Large intestine (tissue), 3 donors: Measurements from ENCODE around the gene KBTBD2. TPM values are rescaled to one million over a fixed set of nuclear protein-coding genes. Genes with fewer than 3 reads are reported as not detected.
"Not testable (repeated sequence)": the region's sequence is repeated elsewhere in the genome, so short reads cannot be mapped to it uniquely, and the experiment has no call there.

ENCODE experiments used
- DNase-seq, 2 donors: peaks; one replicate each; pipeline versions ENCODE4 v3.0.0 to v3.0.0-alpha.2; 2013
- H3K27ac ChIP-seq: one replicate; pipeline ENCODE4 v1.5.1; 2013; ENCODE audit warnings: low read length
- H3K27me3 ChIP-seq: 2 replicates; pipeline ENCODE4 v1.6.1; 2013; ENCODE audit warnings: low read length; ENCODE audit not compliant: control insufficient read depth, insufficient read depth
- H3K36me3 ChIP-seq: 2 replicates; pipeline ENCODE4 v1.6.1; 2013; ENCODE audit warnings: low read length; ENCODE audit not compliant: control insufficient read depth, insufficient read depth
- H3K4me1 ChIP-seq: one replicate; pipeline ENCODE4 v1.6.1; 2013; ENCODE audit warnings: low read length; ENCODE audit not compliant: control insufficient read depth, insufficient read depth
- H3K4me3 ChIP-seq: one replicate; pipeline ENCODE4 v1.5.1; 2013; ENCODE audit warnings: low read length
- H3K9me3 ChIP-seq: one replicate; pipeline ENCODE4 v1.6.1; 2013; ENCODE audit warnings: mild to moderate bottlenecking, low read depth, low read length, moderate library complexity; ENCODE audit not compliant: control insufficient read depth
- WGBS: methylation state at CpG from one replicate; pipeline ENCODE4 v1.1.5; 2013; ENCODE audit warnings: low lambda C conversion rate; ENCODE audit not compliant: insufficient coverage; 5-methylcytosine and 5-hydroxymethylcytosine counted together
- polyA plus RNA-seq: library from polyadenylated mRNA; unstranded; fragments of 120-200 nt; gene quantifications from one replicate; pipeline ENCODE4 v1.2.1, GENCODE V29; 2013

Gene KBTBD2
- polyA plus RNA-seq, 1 donor, result 46.5 TPM

DNA sequence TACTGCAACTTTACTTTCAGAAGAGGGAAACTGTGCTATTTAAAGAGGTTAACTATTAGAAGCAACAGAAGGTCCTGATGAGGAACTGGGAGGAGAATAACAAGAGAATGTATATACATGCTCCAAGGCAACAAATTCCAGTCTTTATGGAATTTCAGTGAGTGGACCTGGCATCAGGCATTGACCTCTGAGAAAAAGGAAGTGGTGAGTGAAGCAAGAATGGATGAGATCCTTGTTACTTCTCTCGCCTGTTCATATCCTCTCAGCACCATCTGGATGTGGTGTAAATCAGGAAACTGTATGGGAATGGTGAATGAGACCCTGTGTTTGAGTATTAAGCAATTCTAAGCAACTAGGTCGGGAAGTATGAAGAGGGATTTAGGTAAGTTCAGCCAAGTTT, 30.3 kb upstream of the KBTBD2 start:
- no peak for DNase-seq
- no CpG with 5 or more reads among the region's 2 CpGs for WGBS
- no peaks in the 10 kb centered on the region for H3K27me3 ChIP-seq
- H3K9me3 ChIP-seq, result no peaks in the 10 kb centered on the region
- H3K27ac ChIP-seq, result no peak overlapping the region
- H3K36me3 ChIP-seq, result peaks cover 38% of the 10 kb centered on the region
- no peak overlapping the region for H3K4me3 ChIP-seq
- H3K4me1 ChIP-seq, result no peaks in the 10 kb centered on the region

DNA sequence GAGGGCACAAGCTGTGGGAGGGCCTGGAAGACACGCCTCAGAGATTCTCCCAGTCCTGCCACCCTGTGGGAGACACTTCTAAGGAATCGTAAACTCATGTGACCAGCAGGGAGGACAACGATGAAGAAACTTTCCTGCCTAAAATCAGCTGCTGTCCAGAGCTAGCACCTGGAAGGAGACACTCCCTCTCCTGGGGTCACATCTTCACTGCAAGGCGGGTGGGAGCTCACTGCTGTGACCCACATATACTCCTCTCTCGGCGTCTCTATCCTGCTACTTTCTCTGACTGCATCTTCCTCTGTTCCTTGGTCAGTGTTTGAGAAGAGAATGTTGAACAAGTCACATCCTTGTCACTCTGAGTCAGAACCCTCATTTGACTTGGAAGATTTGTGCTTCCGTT, 25.4 kb upstream of the KBTBD2 start:
- H3K27ac ChIP-seq, DNase-seq, H3K9me3 ChIP-seq, H3K27me3 ChIP-seq, H3K4me1 ChIP-seq, H3K4me3 ChIP-seq: not testable (repeated sequence)
- WGBS, result no CpG with 5 or more reads among the region's 7 CpGs
- H3K36me3 ChIP-seq, result peaks cover 59% of the 10 kb centered on the region

DNA sequence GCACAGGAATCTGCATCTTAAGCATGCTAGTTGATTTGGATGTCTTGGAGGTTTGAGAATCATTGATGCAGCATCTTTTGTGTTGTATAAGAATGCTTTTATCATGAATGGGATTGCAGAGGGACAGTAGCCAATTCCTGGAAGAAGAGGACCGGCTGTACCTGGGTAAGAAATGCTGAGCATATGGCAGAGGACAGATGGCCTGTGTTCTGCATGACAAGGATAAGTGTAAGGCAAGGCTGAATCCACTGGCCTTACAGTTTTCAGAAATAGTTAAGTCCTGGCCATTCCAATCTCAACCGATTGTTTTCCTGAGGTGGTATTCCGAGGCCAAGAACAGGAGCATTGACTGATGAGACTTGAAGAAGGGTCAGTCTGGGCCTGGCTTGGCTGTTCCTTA, 24.4 kb upstream of the KBTBD2 start:
- DNase-seq, result no peak
- WGBS, result no CpG with 5 or more reads among the region's 3 CpGs
- H3K36me3 ChIP-seq, result peaks cover 50% of the 10 kb centered on the region
- H3K4me1 ChIP-seq, result no peaks in the 10 kb centered on the region
- no peaks in the 10 kb centered on the region for H3K27me3 ChIP-seq
- H3K4me3 ChIP-seq, result no peak overlapping the region
- no peak overlapping the region for H3K27ac ChIP-seq
- H3K9me3 ChIP-seq, result no peaks in the 10 kb centered on the region

DNA sequence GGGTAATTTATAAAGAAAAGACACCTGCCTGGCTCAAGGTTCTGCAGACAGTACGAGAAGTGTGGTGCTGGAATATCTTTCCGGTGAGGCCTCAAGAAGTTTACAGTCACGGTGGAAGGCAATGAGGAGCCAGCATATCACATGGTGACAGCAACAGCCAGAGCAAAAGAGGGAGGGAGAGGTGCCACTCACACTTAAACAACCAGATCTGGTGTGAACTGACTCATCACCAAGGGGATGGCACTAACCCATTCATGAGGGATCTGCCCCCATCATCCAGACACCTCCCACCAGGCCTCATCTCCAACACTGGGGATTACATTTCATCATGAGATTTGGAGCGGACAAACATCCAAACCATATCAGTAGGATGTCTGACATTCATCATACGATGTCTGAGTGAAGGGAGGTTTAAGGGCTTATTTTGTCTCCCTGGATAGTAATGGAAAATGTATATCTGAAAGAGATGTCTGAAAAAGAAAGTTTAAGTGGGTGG, 23.5 kb upstream of the KBTBD2 start:
- whole genome bisulfite sequencing, result no CpG with 5 or more reads among the region's 5 CpGs
- Histone ChIP-seq H3K9me3 (no peaks in the 10 kb centered on the region), H3K4me3 (no peak overlapping the region), H3K27ac (no peak overlapping the region), H3K27me3 (no peaks in the 10 kb centered on the region), H3K36me3 (peaks cover 44% of the 10 kb centered on the region), H3K4me1 (no peaks in the 10 kb centered on the region)
- no peak for DNase-seq

DNA sequence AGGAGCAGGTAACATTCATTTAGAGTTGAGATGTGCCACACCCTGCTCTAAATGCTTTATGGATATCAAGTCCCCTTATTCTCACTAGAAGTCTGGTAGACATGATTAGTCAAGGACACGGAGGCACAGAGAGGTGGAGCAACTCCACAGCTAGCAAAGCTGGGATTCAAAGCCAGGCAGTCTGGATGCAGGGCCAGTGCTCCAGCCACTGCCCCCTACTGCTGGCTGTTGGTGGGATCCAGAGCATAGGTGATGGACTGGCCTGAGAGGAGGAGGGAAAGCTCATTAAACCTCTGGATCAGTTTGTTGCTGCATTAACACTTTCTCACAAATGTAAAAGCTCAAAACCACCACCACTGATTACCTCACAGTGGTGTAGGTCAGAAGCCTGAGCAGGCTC, 22.6 kb upstream of the KBTBD2 start:
- Histone ChIP-seq H3K36me3 (peaks cover 41% of the 10 kb centered on the region), H3K27me3 (no peaks in the 10 kb centered on the region), H3K9me3 (no peaks in the 10 kb centered on the region), H3K27ac (no peak overlapping the region), H3K4me1 (no peaks in the 10 kb centered on the region), H3K4me3 (no peak overlapping the region)
- WGBS, result no CpG with 5 or more reads among the region's 1 CpG
- DNase-seq, result no peak

DNA sequence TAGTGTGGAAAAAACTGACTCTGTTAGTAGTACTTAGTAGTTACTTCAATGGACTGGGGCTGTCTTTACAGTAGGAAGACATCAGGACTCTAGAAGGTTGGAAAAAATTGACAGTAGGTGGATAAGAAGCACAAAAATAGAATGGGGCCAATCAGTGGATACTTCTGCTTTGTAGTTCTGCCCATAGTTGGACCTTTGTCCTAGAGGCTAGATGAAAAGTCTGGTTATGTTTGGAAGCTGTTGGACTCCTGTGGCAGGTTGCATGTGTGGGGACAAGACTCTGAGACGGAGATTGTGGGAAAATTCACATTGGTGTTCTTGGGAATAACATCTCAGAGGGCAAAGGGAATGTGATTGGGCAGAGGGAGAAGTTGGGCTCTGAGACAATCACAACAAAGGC, 18.6 kb upstream of the KBTBD2 start:
- no peaks in the 10 kb centered on the region for H3K27me3 ChIP-seq

DNA sequence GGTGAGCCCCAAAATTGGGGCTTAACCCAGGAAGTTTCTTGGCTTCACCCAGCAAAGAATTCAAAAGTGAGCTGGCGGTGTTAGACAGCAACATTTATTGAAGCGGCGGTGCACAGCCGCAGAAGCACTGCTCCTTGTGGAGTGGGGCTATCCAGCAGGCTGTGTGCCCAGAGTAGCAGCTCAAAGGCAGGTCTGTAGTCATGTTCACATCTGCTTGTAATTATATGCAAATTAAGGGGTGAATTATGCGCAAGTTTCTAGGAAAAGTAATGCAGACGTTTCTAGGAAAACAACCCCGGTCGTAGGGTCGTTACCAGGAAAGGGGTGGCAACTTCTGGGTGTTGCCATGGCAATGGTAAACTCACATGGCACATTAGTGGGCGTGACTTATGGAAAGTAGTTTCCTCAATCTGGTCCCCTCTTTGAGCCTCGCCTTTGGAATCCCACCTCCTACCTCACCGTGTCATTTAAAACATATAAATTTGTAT, 13.7 kb upstream of the KBTBD2 start:
- no peaks in the 10 kb centered on the region for H3K36me3 ChIP-seq
- H3K4me3 ChIP-seq, result peak overlapping the region; percentile 3
- 50% methylated on average over 1 of the region's 12 CpGs for WGBS
- DNase-seq, result peak; percentile 59 to 79
- H3K27me3 ChIP-seq, result no peaks in the 10 kb centered on the region
- H3K9me3 ChIP-seq, result no peaks in the 10 kb centered on the region
- H3K4me1 ChIP-seq, result peaks cover 8% of the 10 kb centered on the region
- H3K27ac ChIP-seq, result no peak overlapping the region

More for the DNA sequence above, 18.6 kb upstream of the KBTBD2 start:
- no peak for DNase-seq
- no peak overlapping the region for H3K4me3 ChIP-seq
- no peaks in the 10 kb centered on the region for H3K4me1 ChIP-seq
- H3K36me3 ChIP-seq, result peaks cover 14% of the 10 kb centered on the region
- WGBS, result no CpG with 5 or more reads among the region's 1 CpG
- H3K27ac ChIP-seq, result no peak overlapping the region
- H3K9me3 ChIP-seq, result no peaks in the 10 kb centered on the region

DNA sequence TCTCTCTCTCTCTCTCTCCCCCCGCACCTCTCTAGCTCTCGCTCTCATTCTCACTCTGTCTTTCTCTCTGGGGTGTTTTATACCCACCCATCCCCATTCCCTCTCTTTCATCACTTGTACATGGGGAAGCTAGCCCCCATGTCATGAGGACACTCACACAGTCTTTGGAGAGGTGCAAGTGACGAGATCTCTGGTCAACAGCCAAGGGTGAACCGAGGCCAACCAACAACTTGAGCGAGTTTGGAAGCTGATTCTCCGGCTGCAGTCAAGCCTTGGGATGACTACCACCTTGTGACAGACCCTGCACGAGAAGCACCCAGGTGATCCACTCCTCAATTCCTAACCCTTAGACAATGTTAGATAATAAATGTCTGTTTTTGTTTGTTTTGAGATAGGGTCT, 10.1 kb upstream of the KBTBD2 start:
- Histone ChIP-seq H3K9me3 (no peaks in the 10 kb centered on the region), H3K4me1 (peaks cover 11% of the 10 kb centered on the region), H3K27me3 (no peaks in the 10 kb centered on the region), H3K36me3 (no peaks in the 10 kb centered on the region), H3K27ac (no peak overlapping the region), H3K4me3 (no peak overlapping the region)
- DNase-seq, result no peak
- no CpG with 5 or more reads among the region's 7 CpGs for WGBS

DNA sequence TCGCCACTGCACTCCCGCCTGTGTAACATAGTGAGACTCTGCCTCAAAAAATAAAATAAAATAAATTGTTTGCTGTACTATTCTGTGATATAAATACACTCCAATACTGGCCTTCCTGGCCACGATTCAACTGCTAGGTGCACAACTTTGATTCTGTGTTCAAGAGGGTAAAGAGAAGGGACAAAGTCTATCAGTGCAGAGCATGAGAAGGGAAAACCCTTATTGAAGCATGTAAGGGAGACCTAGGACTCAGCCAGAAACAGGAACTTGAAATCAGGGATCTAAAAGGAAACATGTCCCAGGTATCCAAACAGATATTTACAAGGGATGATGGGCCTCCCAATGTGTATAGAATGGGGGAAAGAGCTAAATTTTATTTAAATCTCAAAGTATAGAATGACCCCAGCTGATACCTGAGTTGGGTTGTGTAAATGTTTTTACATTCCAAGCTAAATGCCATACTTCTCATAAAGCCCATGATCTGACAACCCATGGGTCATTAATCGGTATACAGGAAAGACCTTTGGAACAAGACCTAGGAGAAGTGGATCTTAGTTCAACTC, 9.0 kb upstream of the KBTBD2 start:
- Histone ChIP-seq H3K27me3 (no peaks in the 10 kb centered on the region), H3K9me3 (no peaks in the 10 kb centered on the region), H3K27ac (peak overlapping the region; percentile 34), H3K4me1 (peaks cover 11% of the 10 kb centered on the region), H3K4me3 (no peak overlapping the region), H3K36me3 (no peaks in the 10 kb centered on the region)
- WGBS, result 33% methylated on average over 2 of the region's 4 CpGs
- peak; percentile 18 to 67 for DNase-seq

DNA sequence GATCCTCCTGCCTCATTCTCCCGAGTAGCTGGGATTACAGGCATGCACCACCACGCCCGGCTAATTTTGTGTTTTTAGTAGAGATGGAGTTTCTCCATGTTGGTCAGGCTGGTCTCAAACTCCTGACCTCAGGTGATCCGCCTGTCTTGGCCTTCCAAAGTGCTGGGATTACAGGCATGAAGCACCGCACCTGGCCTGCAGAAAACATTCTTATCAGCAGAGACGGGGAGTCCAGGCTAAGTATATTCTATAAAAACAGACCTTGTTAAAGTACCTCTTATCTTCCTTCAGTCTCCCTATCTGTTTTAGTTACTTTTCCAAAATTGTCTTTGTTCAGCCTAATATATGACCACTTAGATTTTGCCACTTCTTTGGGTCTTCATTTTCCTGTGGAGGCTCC, 5.8 kb upstream of the KBTBD2 start:
- H3K9me3 ChIP-seq, H3K4me3 ChIP-seq, DNase-seq, H3K27ac ChIP-seq, H3K27me3 ChIP-seq, H3K36me3 ChIP-seq: not testable (repeated sequence)
- no CpG with 5 or more reads among the region's 6 CpGs for WGBS
- peaks cover 22% of the 10 kb centered on the region for H3K4me1 ChIP-seq
